Spleen (tissue), 7 donors: ENCODE data around the gene NEK1.

ENCODE experiments used
- CTCF ChIP-seq, 11 experiments: fragments of 200-600 bp in 7 of 11; fragments of 450-650 bp in 4 of 11; sonication (generic) in 4 of 11; IDR thresholded peaks in 8 of 11; conservative IDR thresholded peaks in 3 of 11; 1 replicate in 7 of 11; 2 replicates in 4 of 11; pipeline versions ENCODE4 v1.4.0 to v1.8.0; 2016 to 2021; ENCODE audit warnings: antibody characterized with exemption in 11 of 11, inconsistent platforms in 4 of 11, mild to moderate bottlenecking in 1 of 11
- POLR2AphosphoS5 ChIP-seq, 3 donors: sonication (generic); formaldehyde crosslinking; IDR thresholded peaks; one replicate each; pipeline ENCODE4 v1.5.1; 2017; ENCODE audit warnings: antibody characterized with exemption in 3 of 3
- donor health status: DM: no; HTN: no; CAD: no; lungs with moderate emphysema.
- donor health status: DM: no; HTN: no; CAD: no.
- donor health status: DM: no; HTN: no; CAD: no.

- TF ChIP-seq CTCF (IDR thresholded peaks at IDR 0.05 in 8 of 11, conservative IDR thresholded peaks at IDR 0.05 in 3 of 11) = no peak
- TF ChIP-seq POLR2AphosphoS5 (IDR thresholded peaks at IDR 0.05) = no peak
Observed at GRCh38 chr4:169346840-169347239, 265.5 kb downstream of the NEK1 start.
